Measurements from ENCODE around the gene STAT6. TPM values are rescaled to one million over a fixed set of nuclear protein-coding genes. Genes with fewer than 3 reads are reported as not detected.

Gene STAT6
- total and polyA plus RNA-seq, 10 of the 15 experiments (the other 5 are each of a cell fraction or from before 2014, with no cell fraction given), result 14.2 to 176 (median 89.6) TPM

- no peaks in the 10 kb centered on the region for H3K36me3 ChIP-seq (ENCODE audit: control insufficient read depth in 2 of 2, insufficient read depth in 2 of 2, low read length in 1 of 2)
- ATAC-seq, result no peak
- SMC1A ChIA-PET (ENCODE audit: uncharacterized antibody, unreplicated experiment), result interaction anchor here (0.6 kb wide), 1 partner anchor 37 kb away, joined by 3 read pairs; no protein-coding TSS in a partner anchor
Observed at GRCh38 chr12:57154076-57154475, 42.9 kb upstream of the STAT6 start.

DNA sequence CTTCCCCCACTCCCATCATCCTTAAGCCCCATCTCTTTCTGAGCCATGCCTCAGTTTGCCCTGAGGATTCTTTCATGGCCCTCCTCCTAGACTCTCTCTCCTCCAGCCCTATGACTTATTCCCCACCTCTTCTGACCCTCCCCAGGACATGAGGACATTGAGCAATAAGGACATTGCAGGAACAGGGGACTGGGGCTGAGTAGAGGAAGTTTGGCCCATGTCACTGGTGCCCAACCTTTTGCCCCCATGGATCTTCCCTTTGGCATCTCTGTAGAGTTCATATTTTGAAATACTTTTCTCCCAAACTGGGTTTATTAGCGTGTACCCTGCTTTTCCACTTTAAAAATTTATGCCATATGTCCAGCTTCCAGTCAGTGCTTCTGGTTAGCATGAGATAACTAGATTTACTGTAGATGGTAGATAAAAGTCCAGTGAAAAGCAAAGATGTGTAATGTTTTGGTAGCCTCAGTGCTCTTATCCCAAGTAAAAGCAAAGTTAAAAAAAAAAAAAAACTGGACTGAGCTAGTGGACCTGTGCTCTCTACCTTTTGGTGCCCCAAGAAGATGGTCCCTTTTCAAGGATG, 42.3 kb upstream of the STAT6 start:
- Histone ChIP-seq H4K20me1 (ENCODE audit: control insufficient read depth, insufficient read depth) (no peaks in the 10 kb centered on the region), H3K79me2 (ENCODE audit: control insufficient read depth, insufficient read depth, low read length) (no peaks in the 10 kb centered on the region), H3K4me1 (ENCODE audit: control insufficient read depth, insufficient read depth, low read length) (peaks cover 4% of the 10 kb centered on the region; the same call in 1 of the 2 replicates), H3K36me3 (ENCODE audit: control insufficient read depth in 2 of 2, insufficient read depth in 2 of 2, low read length in 1 of 2) (no peaks in the 10 kb centered on the region), H2AFZ (ENCODE audit: control insufficient read depth, low read depth, low read length) (no peak overlapping the region), H3K4me2 (ENCODE audit: control insufficient read depth, insufficient read depth) (no peak overlapping the region), H3K4me3 (no peak overlapping the region), H3K27me3 (replicated peaks in 1 of 2; ENCODE audit: control insufficient read depth in 2 of 2, insufficient read depth in 2 of 2, low read length in 1 of 2) (no peaks in the 10 kb centered on the region; a peak in 1 of 4 replicates), H3K9me3 (replicated peaks; ENCODE audit: control insufficient read depth, insufficient read depth, low read length) (no peaks in the 10 kb centered on the region), H3K27ac (ENCODE audit: control insufficient read depth, insufficient read depth) (no peak overlapping the region), H3K9ac (ENCODE audit: control insufficient read depth, insufficient read depth, low read length) (no peak overlapping the region)
- no peak for ATAC-seq
- POLR2A ChIA-PET, result interaction anchor here (0.6 kb wide), 1 partner anchor 16 kb away, joined by 4 read pairs; no protein-coding TSS in a partner anchor
- CTCF ChIA-PET, result no interaction called here
- TF ChIP-seq ZSCAN29 (IDR thresholded peaks at IDR 0.05) (no peak), ZNF384 (IDR thresholded peaks at IDR 0.05; ENCODE audit: borderline replicate concordance, low read depth, low read length) (no peak), KDM1A (IDR thresholded peaks at IDR 0.05; ENCODE audit: borderline replicate concordance) (no peak)
- 0% methylated on average over 1 of the region's 1 CpG for whole genome bisulfite sequencing (ENCODE audit: insufficient coverage, insufficient replicate concordance, low lambda C conversion rate, missing lambda C conversion rate)
- RAD21 ChIA-PET (ENCODE audit: unreplicated experiment), result no interaction called here
- SMC1A ChIA-PET (ENCODE audit: uncharacterized antibody, unreplicated experiment), result interaction anchor here (0.6 kb wide), 1 partner anchor 37 kb away, joined by 3 read pairs; no protein-coding TSS in a partner anchor
- no TSS peak for BruUV-seq (replicated peaks)
- in situ Hi-C loops (cut with MboI), result no loop called here
- no peak for DNase-seq (ENCODE audit: low read depth, low spot score)
- intact Hi-C loops (cut with micrococcal nuclease; ENCODE audit: unreplicated experiment), result no loop called here
- no peak for FAIRE-seq

More at GRCh38 chr12:57154076-57154475, 42.9 kb upstream of the STAT6 start:
- Histone ChIP-seq H4K20me1 (ENCODE audit: control insufficient read depth, insufficient read depth) (no peaks in the 10 kb centered on the region), H3K9me3 (replicated peaks; ENCODE audit: control insufficient read depth, insufficient read depth, low read length) (no peaks in the 10 kb centered on the region), H3K27me3 (replicated peaks in 1 of 2; ENCODE audit: control insufficient read depth in 2 of 2, insufficient read depth in 2 of 2, low read length in 1 of 2) (no peaks in the 10 kb centered on the region; a peak in 1 of 4 replicates), H3K4me1 (ENCODE audit: control insufficient read depth, insufficient read depth, low read length) (peaks cover 4% of the 10 kb centered on the region; the same call in 1 of the 2 replicates), H3K4me2 (ENCODE audit: control insufficient read depth, insufficient read depth) (no peak overlapping the region), H2AFZ (ENCODE audit: control insufficient read depth, low read depth, low read length) (no peak overlapping the region), H3K27ac (ENCODE audit: control insufficient read depth, insufficient read depth) (no peak overlapping the region), H3K9ac (ENCODE audit: control insufficient read depth, insufficient read depth, low read length) (no peak overlapping the region), H3K79me2 (ENCODE audit: control insufficient read depth, insufficient read depth, low read length) (no peaks in the 10 kb centered on the region), H3K4me3 (no peak overlapping the region)
- no peak for TF ChIP-seq GABPA (IDR thresholded peaks at IDR 0.05; ENCODE audit: low read depth)
- intact Hi-C loops (cut with micrococcal nuclease; ENCODE audit: unreplicated experiment) (no loop called here), in situ Hi-C loops (cut with MboI) (no loop called here)
- no TSS peak for BruUV-seq (replicated peaks)
- WGBS (ENCODE audit: insufficient coverage, insufficient replicate concordance, low lambda C conversion rate, missing lambda C conversion rate), result 74% methylated on average over 6 of the region's 6 CpGs
- DNase-seq (ENCODE audit: low read depth, low spot score) (no peak), FAIRE-seq (no peak)
- ChIA-PET RAD21 (ENCODE audit: unreplicated experiment) (no interaction called here), POLR2A (interaction anchor here (0.6 kb wide), 2 partner anchors 15 to 28 kb away, joined by 4 read pairs; no protein-coding TSS in a partner anchor), CTCF (no interaction called here)
